AG04450 (cell line): ENCODE data around the gene KRT40. TPM values are rescaled to one million over a fixed set of nuclear protein-coding genes. Genes with fewer than 3 reads are reported as not detected.

Experiments
- CTCF ChIA-PET: fragments of 300-600, 350-600 bp; formaldehyde crosslinking; extraction: SDS; loops from one replicate; lab custom pipeline; 2022; ENCODE audit warnings: antibody characterized with exemption, inconsistent platforms; lab: Charles Lee
- POLR2A ChIA-PET: fragments of 350-600 bp; formaldehyde crosslinking; extraction: SDS; loops from one replicate; lab custom pipeline; 2021; ENCODE audit warnings: antibody characterized with exemption, inconsistent platforms; lab: Yijun Ruan, JAX
- DNase-seq: peaks from one replicate; pipeline ENCODE4 v3.0.0-alpha.2; 2011; ENCODE audit warnings: low read depth, low spot score
- H3K27ac ChIP-seq: one replicate; pipeline ENCODE4 v1.5.1; 2012; ENCODE audit warnings: low read depth, low read length, control low read depth
- H3K27me3 ChIP-seq: one replicate; pipeline ENCODE4 v1.6.0; 2012; ENCODE audit warnings: low read length; ENCODE audit not compliant: control insufficient read depth, insufficient read depth
- H3K4me3 ChIP-seq: 2 replicates; pipeline ENCODE4 v1.5.1; 2011; ENCODE audit warnings: mild to moderate bottlenecking, low read depth, low read length, control low read depth
- H3K9me3 ChIP-seq: 2 replicates; pipeline ENCODE4 v1.5.1; 2012; ENCODE audit warnings: low read length; ENCODE audit not compliant: control insufficient read depth, insufficient read depth
- polyA plus RNA-seq: library from polyadenylated mRNA; depleted of rRNA; stranded (reverse); fragments of >200 nt; gene quantifications from 2 replicates; pipeline ENCODE4 v1.2.3, GENCODE V29; 2011
- TF ChIP-seq, protein P1 (sequence below): IDR thresholded peaks from 2 replicates; pipeline ENCODE4 v1.5.1; 2011; ENCODE audit warnings: low read depth, low read length, control low read depth, inconsistent platforms

The KRT40 gene
- polyA plus RNA-seq, 1 experiment = not detected

DNA sequence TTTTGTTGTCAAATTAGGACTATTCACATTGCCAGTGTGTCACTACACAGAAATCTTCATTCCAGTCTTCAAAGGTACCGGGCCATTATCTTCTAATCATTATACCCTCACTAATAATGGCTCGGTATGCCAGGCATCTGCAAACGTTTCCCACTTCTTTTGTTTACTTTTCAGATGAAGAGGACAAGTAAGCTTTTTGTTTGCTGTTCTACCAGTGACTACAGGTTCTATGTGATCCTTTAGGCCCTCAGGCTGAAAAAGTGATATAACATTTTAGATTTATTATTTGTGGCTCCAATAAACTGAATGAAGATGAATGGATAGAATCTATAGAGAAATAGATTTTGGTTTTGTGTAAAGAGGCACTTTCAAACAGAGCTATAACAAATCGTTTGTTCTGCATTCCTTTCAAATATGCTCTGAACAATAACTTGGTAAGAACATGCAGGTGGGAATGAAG, 25.2 kb upstream of the KRT40 start:
- POLR2A ChIA-PET = interaction anchor here (0.8 kb wide), 1 partner anchor 96 kb away, joined by 3 read pairs; no protein-coding TSS in a partner anchor
- H3K4me3 ChIP-seq = no peak overlapping the region
- CTCF ChIA-PET = no interaction called here

DNA sequence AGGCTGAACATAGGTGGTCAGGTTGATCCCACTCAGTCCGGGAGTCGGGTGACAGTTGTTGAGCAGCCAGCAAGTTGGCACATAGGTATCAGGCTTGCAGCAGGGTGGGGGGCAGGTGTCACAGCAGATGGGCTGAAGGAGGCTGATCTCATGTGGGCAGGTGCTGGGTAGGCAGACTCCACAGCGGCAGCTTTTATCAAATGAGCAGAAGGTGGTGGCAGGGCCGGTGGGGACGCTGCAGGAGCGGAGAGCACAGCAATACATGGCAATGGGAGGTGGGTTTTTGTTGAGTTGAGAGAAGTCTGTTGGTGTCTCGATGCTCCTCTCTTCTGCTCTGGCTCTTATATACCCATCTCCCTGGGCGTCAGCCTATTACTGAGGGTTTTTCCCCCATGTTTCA, 24.7 kb upstream of the KRT40 start, which contains the start of gene KRTAP3-1:
KRTAP3-1 (minus strand) TSS at position 318 of the 400 bp plus-strand sequence; CDS start at position 264, 54 bp downstream.
- TF ChIP-seq, protein P1, sequence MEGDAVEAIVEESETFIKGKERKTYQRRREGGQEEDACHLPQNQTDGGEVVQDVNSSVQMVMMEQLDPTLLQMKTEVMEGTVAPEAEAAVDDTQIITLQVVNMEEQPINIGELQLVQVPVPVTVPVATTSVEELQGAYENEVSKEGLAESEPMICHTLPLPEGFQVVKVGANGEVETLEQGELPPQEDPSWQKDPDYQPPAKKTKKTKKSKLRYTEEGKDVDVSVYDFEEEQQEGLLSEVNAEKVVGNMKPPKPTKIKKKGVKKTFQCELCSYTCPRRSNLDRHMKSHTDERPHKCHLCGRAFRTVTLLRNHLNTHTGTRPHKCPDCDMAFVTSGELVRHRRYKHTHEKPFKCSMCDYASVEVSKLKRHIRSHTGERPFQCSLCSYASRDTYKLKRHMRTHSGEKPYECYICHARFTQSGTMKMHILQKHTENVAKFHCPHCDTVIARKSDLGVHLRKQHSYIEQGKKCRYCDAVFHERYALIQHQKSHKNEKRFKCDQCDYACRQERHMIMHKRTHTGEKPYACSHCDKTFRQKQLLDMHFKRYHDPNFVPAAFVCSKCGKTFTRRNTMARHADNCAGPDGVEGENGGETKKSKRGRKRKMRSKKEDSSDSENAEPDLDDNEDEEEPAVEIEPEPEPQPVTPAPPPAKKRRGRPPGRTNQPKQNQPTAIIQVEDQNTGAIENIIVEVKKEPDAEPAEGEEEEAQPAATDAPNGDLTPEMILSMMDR = no peak
- H3K9me3 ChIP-seq = no peaks in the 10 kb centered on the region
- H3K27ac ChIP-seq = no peak within 1 kb of the TSS
- POLR2A ChIA-PET = no interaction called here
- CTCF ChIA-PET = interaction anchor here (0.5 to 0.8 kb wide), 2 partner anchors 28 to 640 kb away, joined by 3 to 6 read pairs; no protein-coding TSS in a partner anchor
- no peak for DNase-seq
- no peak within 1 kb of the TSS for H3K4me3 ChIP-seq
- no peaks in the 10 kb centered on the region for H3K27me3 ChIP-seq

More for the DNA sequence above, 25.2 kb upstream of the KRT40 start:
- Histone ChIP-seq H3K27me3 (no peaks in the 10 kb centered on the region), H3K9me3 (no peaks in the 10 kb centered on the region), H3K27ac (no peak overlapping the region)
- TF ChIP-seq, protein P1 = no peak
- no peak for DNase-seq

DNA sequence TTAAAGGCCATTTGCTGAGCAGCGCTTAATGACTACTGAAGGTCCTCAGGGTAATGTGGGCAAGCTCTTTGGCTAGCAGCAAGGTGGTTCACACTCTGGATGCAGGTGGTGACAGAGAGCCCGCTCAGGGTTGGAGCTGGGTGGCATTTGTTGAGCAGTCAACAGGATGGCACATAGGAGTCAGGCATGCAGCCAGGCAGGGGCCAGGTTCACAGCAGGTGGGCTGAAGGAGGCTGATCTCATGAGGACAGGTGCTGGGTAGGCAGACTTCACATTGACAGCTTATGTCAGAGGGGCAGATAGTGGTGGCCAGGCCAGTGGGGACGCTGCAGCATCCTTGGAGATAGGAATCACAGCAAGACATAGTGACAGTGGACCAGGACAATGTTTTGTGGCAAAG, 20.3 kb upstream of the KRT40 start:
- POLR2A ChIA-PET = no interaction called here

DNA sequence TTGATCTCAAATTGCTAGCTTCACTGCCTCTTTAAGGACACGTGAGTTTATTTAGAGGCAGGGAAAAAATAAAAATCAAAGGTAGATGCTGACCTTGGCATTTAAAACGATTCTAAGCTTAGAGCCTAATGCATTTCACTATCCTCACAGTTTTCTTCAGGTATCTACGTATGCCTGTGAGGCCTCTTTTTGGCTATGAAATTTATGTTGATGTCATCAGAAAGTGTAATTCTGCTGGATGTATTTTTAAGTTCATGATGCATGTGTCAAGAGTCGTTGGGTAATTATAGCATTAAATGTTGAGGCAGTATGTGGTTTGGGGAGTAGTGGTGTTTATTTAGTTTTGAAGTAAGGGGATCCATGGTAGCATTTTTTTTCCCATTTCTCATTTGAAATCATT, 19.8 kb upstream of the KRT40 start:
- DNase-seq = no peak
- POLR2A ChIA-PET = no interaction called here

More for the DNA sequence above, 20.3 kb upstream of the KRT40 start:
- no peaks in the 10 kb centered on the region for H3K9me3 ChIP-seq
- H3K27ac ChIP-seq = no peak overlapping the region
- TF ChIP-seq, protein P1 = no peak
- no peak for DNase-seq
- no peak overlapping the region for H3K4me3 ChIP-seq
- CTCF ChIA-PET = no interaction called here
- no peaks in the 10 kb centered on the region for H3K27me3 ChIP-seq

DNA sequence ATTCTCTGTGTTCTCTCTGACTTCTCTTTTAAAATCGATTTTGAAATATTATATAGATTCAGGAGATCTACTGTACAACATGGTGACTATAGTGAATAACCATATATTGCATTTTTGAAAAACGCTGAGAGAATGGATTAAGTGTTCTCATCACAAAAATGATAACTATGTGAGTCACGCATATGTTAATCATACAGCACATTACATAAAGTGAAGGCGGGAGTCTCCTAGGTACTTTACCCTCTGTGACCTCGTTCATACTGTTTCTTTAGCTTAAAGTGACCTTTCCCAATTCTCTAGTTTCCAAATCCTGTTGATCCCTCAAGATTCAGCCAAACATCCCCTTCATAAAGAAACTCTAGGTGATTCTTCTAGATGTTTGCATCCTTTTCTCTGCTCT, 18.7 kb upstream of the KRT40 start:
- Histone ChIP-seq H3K9me3 (no peaks in the 10 kb centered on the region), H3K27me3 (no peaks in the 10 kb centered on the region), H3K4me3 (no peak overlapping the region), H3K27ac (no peak overlapping the region)
- ChIA-PET CTCF (no interaction called here), POLR2A (no interaction called here)
- TF ChIP-seq, protein P1 = no peak
- no peak for DNase-seq

More for the DNA sequence above, 19.8 kb upstream of the KRT40 start:
- no peaks in the 10 kb centered on the region for H3K27me3 ChIP-seq
- CTCF ChIA-PET = no interaction called here
- no peaks in the 10 kb centered on the region for H3K9me3 ChIP-seq
- H3K27ac ChIP-seq = no peak overlapping the region
- TF ChIP-seq, protein P1 = no peak
- H3K4me3 ChIP-seq = no peak overlapping the region
